Activated T-cell treated with anti-CD3 and anti-CD28 coated beads for 1 hour (primary cell): Measurements from ENCODE around the gene LIPG.
"Not testable (repeated sequence)": the region's sequence is repeated elsewhere in the genome, so short reads cannot be mapped to it uniquely, and the experiment has no call there.

ENCODE experiments used
- DNase-seq: peaks from one replicate; pipeline ENCODE4 v3.0.0-alpha.2; 2020; ENCODE audit warnings: low read depth

LIPG gene

DNA sequence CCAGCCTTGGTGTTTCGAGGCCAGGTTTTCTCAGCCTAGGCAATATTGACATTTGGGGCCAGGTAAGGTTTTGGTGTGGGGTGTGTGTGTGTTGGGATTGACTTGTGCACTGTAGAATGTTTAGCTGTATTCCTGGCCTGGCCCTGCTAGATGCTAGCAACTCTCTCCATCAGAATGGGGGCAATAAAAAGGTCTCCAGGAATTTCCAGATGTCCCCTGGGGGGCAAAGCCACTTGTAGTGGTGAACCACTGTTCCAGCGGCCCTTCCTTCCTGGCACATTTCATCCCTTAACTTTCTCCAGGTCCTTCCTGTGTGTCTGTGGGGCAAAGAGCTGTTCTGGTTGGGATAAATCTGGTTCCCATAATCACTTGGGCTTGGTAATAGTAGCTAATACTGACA, 12.0 kb downstream of the LIPG start:
- no peak for DNase-seq

DNA sequence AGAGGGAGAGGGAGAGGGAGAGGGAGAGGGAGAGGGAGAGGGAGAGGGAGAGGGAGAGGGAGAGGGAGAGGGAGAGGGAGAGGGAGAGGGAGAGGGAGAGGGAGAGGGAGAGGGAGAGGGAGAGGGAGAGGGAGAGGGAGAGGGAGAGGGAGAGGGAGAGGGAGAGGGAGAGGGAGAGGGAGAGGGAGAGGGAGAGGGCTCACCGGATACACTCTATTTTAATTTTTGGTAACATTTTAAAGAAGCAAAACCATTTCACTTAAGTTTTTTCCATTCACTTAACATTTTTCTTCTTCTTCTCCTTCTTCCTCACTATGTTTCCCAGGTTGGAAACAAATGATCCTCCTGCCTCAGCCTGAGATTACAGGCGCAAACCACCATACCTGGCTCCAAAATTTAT, 17.2 kb downstream of the LIPG start:
- DNase-seq = not testable (repeated sequence)

DNA sequence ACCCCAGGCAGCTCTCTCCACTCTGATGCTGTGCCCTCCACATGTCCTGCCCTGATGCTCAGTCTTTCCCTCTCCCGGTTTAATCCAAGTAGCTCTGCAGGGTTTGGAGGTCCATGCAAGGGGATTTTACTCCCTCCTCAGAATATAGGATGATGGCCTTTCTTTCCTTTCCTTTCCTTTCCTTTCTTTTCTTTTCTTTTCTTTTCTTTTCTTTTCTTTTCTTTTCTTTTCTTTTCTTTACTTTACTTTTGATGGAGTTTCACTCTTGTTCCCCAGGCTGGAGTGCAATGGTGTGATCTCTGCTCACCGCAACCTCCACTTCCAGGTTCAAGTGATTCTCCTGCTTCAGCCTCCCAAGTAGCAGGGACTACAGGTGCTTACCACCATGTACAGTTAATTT, 17.7 kb downstream of the LIPG start:
- not testable (repeated sequence) for DNase-seq

DNA sequence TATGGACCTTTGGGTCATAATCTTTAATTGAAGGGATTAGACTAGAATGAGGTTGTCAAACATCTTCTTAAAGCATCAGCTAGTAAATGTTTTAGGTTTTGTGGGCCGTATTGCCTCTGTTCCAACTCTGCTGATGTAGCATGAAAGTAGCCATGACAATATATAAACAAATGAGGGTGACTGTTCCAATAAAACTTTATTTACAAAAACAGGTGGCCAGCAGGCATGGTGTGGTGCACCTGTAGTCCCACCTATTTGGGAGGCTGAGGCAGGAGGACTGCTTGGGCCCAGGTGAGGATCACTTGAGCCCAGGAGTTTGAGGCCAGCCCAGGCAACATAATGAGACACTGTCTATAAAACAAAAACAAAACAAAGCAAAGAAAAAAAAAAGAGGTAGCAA, 18.4 kb downstream of the LIPG start:
- no peak for DNase-seq

DNA sequence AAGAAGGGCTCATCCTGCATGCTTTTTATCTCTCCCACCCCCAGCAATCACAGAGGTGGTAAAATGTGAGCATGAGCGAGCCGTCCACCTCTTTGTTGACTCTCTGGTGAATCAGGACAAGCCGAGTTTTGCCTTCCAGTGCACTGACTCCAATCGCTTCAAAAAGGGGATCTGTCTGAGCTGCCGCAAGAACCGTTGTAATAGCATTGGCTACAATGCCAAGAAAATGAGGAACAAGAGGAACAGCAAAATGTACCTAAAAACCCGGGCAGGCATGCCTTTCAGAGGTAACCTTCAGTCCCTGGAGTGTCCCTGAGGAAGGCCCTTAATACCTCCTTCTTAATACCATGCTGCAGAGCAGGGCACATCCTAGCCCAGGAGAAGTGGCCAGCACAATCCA, 19.5 kb downstream of the LIPG start:
- DNase-seq = no peak

DNA sequence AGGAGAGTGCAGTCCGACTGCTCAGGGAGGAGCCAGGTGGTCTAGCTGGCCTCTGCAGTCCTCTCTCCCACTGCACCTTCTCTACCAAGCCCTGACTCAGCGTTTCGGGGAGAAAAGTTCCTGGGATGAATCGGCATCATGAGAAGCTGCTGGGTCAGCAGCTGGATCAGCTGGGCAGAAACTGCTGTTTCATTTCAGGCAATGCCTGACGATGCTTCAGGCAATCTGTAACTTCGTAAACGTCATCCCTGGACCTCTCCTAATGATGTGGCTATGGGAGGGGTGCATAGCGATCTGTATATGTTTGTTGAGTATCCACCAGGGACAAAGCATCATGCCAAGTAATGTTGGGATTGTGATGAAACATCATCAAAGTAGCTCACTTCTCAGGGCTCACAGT, 20.7 kb downstream of the LIPG start:
- no peak for DNase-seq

DNA sequence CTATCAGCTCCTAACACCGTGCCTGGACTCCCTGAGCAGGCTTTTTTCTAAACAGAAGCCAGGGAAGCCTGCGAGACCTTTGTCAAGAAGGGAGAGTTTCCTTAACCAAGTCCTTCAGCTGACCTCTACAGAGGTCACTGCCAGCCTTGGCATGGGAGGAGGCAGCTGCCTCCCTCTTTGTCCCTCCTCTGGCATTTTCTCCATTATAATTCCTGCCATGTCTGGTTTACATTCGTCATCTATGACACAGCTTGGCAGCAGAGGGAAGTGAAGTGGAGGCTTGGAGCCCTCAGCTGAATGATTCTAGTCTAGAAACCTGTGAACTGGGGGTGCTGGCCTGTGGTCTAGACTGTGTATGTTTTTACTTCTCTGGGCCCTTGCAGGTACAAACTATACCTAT, 22.5 kb downstream of the LIPG start:
- DNase-seq = no peak

DNA sequence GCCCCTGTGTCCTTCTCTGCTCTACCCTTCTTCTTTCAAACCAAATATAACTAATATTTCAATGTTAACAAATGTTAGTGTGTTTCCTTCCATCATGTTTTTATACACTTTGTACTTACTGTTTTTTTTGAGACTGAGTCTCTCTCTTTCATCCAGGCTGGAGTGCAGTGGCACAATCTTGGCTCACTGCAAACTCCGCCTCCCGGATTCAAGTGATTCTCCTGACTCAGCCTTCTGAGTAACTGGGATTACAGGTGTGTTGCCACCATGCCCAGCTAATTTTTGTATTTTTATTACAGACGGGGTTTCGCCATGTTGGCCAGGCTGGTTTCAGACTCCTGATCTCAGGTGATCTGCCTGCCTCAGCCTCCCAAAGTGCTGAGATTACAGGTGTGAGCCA, 23.1 kb downstream of the LIPG start:
- DNase-seq = not testable (repeated sequence)

DNA sequence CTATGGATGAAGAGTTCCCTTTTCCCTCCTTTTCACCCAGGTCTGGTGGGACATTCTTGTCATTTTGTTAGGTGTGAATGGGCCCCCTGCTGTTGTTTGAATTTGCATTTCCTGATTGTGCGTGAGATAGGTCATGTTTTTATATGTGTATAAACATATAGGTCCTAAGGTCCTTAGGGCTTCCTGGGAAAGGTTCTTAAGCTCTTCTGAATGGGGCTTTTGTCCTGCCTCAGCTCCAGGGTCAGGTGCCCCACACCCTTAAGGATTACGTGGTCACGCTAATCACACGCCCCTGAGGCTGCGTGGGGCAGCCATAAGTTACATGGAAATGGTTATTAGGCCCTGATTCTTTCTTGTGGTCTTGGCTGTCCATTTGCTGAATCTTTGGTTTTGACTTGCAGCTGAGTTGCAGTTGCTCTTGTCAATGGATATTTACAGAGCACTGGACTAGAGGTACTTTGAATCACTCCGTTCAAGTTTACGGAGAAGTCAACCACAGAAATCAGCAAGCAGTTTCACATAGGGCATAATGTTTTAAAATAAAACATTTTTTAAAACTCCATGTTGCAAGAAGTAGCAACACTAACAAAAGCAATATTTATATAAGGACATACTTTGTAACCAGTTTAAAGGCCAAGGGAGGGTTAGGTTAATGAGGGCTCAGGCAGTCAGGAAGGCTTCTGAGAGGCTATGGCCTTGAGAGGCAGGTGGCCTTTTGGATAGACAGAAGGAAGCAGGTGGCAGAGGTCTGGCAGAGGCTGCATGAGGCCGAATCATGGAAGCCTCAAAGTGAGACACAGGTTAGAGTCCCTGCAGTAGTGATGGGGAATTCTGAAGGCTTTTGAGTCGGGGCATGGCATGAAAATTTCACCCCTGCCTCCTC, 24.2 kb downstream of the LIPG start:
- no peak for DNase-seq

DNA sequence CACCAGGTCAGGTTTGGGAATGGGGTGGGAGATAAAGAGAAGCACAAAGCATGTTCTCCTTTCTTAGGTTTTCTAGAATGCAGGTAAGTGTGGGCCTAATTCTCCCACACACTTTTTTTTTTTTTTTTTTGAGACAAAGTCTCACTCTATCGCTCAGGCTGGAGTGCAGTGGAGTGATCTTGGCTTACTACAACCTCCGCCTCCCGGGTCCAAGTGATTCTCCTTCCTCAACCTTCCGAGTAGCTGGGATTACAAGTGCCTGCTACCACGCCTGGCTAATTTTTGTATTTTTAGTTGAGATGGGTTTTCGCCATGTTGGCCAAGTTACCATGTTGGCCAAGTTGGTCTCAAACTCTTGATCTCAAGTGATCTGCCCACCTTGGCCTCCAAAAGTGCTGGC, 26.3 kb downstream of the LIPG start:
- no peak for DNase-seq

DNA sequence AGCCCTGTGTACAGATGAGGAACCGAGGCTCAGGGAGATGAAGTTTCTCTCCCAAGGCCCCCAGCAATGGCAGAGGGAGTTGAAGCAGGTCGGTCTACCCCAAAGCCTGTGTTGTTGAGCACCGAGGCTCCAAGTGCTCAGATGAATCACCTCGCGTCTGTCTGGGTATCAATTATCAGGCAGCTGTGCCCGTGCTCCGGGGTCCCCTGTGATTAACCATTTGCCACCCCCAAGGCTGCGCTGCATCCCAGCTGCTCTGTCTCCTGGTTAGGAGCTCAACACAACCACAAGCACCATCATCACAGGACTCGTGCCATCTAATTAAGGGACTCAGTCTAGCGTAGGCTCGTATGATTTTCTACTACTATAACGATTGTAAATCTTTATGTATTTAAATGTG, 27.1 kb downstream of the LIPG start:
- DNase-seq = no peak

DNA sequence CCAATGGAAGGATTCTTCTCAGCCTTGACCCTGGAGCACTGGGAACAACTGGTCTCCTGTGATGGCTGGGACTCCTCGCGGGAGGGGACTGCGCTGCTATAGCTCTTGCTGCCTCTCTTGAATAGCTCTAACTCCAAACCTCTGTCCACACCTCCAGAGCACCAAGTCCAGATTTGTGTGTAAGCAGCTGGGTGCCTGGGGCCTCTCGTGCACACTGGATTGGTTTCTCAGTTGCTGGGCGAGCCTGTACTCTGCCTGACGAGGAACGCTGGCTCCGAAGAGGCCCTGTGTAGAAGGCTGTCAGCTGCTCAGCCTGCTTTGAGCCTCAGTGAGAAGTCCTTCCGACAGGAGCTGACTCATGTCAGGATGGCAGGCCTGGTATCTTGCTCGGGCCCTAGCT, 28.8 kb downstream of the LIPG start:
- no peak for DNase-seq

DNA sequence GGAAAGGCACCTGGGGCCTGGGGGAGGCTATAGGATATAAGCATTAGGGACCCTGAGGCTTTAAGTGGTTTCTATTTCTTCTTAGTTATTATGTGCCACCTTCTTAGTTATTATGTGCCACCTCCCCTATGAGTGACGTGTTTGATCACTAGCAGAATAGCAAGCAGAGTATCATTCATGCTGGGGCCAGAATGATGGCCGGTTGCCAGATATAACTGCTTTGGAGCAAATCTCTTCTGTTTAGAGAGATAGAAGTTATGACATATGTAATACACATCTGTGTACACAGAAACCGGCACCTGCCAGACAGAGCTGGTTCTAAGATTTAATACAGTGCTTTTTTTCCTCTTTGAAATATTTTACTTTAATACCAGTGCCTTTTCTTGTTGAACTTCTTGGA, 29.4 kb downstream of the LIPG start:
- DNase-seq = no peak

DNA sequence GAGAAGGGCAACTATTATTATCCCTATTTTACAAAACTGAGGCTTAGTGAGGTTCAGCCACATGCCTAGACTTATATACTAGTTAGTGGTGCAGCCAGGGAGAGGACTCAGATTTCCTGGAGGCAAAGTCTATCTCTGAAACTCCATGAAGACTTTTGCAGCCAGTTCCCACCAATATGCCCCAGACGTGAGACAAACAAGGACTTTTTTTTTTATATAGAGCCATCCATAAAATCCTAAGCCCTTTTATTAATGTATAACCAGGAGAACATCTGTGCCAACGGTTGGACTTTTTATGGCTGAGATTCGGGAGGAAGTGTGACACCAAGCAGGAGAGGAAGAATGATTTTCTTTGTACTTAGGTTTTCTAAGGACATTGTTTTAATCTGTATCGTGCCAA, 29.9 kb downstream of the LIPG start:
- DNase-seq = no peak

DNA sequence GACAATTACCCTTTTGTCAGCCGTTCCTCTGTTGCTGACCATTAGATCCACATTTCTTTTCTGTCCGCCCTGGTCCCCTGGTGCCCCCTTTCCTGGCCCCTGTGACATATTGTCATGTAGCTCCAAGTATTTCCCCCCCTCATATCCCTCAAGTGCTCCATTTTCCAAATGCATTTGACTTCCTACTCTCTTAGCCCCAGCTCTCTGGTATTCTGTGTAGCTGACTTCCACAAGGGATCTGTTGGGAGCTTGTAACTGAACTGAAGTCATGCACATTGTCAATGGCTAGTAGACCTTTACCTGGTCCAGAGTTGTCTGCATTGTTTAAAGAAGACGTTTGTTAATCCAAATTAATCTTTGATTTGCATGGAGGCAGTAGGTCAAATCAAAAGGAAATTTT, 34.8 kb downstream of the LIPG start:
- DNase-seq = no peak

DNA sequence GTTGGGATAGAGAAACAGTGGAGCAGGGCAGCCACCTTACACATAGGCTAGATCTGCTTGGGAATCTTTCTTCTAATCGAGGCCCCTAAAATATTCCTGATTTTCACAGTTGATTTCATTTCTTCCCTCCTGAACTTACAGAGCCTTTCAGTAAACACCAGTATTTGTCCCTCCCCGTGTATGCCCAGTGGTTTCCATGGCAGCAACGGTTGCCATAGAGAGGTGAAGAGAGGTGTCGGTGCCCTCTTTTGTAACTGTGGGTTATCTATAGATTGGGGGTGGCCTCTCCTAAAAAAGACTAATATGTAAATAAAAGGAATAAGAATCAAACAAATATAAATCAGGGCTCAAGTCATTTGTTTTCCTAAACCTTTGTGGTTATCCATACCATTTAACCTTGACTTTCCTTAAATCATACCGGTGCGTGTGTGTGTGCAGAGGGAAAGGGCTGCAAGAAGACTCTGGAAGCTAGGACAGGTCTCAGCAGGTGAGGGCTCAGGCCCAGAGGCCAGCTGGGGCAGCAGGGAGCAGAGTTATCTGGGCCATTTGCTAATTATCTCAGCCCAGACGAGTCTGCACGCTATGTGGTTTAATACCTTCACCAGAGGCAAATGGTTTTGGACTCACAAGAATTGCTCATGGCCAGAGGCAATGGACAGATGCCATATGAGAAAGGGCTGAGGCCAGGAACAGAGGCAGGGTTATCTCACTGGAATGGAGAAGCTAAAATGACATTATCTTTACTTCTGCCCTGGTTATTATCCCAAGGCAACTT, 35.5 kb downstream of the LIPG start:
- DNase-seq = no peak

DNA sequence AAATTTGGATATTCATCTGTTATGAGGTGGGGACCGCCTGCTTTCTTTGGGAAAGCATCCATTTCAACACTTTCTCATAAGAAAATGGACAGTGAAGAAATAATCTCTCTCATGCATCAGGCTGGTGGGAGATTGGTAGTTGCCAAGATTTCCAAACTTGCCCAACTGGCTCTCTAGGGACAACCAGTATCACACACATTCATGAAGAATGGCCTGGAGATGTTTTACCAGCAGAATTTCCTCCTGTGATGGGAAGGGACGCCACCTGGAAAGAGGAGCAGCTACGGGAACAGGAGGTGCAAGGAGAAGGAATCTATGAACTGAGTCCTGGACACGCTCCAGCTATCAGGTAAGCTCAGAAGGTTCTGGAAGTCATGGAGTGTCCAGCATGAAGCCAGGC, 39.4 kb downstream of the LIPG start:
- no peak for DNase-seq

DNA sequence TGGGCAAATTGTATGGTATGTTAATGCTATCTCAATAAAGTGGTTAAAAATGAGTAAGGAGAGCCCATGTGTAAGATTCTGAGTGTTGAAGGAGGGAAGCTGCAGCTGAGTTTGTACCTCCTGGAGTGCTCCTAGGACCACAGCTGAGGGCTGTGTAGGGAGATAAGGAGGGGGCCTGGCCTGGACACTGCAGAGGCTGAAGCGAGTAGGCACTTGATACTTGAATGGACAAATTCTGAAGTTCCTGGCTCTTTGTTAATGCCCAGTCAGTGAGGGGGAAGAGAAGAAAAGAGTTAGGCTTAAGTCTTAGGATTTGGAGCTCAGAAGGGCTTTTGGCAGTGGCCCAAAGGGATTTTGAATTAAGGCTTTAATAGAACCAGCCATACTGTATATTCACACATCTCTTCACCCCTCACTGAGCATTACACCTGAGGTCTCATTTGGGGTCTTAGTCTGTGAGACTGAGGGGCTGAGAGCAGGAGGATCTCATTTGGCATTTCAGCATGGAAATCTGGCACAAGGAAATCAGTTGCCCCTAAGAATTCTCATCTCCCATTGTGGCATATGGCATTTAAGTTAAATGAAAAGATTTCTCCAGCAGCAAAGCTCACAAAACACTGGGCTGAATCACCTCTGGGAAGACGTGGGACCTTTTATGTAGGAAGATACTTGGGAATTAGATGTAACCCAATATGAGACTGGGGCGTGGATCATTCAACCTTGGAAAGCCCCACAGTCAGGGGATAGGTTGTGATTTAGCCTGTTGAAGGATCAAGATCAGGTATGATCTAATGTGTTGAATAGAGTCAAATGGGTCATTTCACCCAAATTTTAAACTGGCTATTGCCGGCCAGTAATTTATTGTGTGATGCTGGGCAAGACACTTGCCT, 46.8 kb downstream of the LIPG start:
- DNase-seq = no peak

DNA sequence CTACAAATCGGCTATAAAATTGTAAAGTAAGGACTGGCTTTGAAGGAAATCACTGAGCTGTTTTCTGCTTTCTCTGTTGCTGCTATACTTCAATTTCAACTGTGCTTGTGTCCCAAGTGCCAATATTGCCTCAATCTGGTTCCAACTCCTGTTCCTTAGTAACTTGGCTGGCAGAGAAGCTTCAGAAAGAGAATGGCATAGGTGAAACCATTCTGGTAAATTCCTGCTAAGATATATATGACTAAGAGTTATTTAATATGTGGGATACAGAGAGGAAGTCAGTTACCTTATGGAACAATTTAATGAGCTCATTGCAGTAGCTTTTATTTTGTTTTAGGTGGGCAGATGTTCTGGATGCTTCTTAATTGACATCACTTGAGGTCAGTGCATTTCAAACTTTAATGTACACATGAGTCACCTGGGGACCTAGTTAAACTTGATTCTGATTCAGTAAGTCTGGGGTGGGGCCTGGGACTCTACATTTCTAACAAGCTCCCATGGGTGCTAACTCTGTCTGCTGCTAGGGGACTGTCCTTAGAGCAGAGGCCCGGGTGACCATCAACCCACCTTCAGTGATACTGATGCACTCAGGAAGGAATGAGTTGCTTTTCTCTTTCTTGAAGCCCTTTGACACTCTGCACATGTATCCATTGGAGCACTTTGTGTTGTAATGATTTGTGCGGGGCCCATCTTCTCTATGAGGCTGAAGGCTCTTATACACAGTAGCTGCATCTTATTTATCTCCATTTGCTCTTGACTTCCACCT, 47.6 kb downstream of the LIPG start:
- DNase-seq = no peak

DNA sequence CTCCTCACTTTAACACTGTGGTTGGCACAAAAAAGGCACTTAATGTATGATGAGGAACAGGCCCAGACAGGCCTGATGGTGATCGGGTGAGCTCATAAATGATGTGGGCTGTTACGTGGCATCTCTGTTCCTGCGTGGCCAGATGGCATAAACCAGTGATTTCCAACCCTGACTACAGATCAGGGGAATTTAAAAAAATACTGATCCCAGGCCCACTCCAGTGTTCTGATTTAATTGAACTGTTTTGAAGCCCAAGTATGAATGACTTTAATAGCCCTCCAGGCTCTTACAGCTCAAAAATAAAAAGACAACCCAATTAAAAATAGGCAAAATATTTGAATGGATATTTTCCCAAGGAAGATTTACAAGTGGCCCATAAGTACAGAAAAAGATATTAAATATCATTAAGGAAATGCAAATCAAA, 48.2 kb downstream of the LIPG start:
- no peak for DNase-seq

DNA sequence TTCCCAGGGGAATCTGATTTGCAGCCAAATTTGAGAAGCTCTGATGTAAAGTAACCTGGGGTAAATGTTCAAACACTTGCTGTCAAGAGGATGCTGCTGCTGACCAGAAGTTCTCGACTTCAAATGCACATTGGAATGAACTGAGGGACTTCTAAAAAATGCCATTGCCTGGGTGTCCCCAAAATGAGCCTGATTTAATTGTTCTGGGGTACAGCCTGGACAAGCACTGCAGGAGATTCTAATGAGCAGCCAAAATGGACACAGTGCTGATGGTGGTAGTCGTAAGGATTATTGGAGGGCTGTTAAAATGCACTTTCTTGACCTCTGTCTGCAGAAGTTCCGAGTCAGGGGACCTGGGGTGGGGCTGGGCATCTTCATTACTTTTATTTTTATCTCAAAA, 49.5 kb downstream of the LIPG start:
- DNase-seq = no peak
